Caco-2 (cell line): ENCODE results near the gene PKIG. TPM values are rescaled to one million over a fixed set of nuclear protein-coding genes. Genes with fewer than 3 reads are reported as not detected.

ENCODE experiments used
- BruUV-seq: library from RNA; stranded (reverse); fragments of 400-500 nt; replicated peaks from 2 replicates; lab custom pipeline; 2021; lab: Mats Ljungman, UMichigan
- CTCF ChIA-PET: fragments of 300-600 bp; sonication (Branson Sonifier 250); formaldehyde crosslinking; loops from one replicate; lab custom pipeline; 2022; ENCODE audit warnings: antibody characterized with exemption; lab: Charles Lee
- POLR2A ChIA-PET: fragments of 300-600 bp; sonication (Branson Sonifier 250); formaldehyde crosslinking; loops from one replicate; lab custom pipeline; 2022; ENCODE audit warnings: antibody characterized with exemption; lab: Charles Lee
- DNase-seq, 2 experiments: peaks; one replicate each; pipeline versions ENCODE4 v3.0.0 to v3.0.0-alpha.2; 2020 to 2022
- H3K27me3 ChIP-seq: replicated peaks from 2 replicates; pipeline ENCODE4 v1.6.0; 2011; ENCODE audit warnings: low read length; ENCODE audit not compliant: control insufficient read depth, insufficient read depth
- H3K36me3 ChIP-seq: 2 replicates; pipeline ENCODE4 v1.5.1; 2011; ENCODE audit warnings: low read length; ENCODE audit not compliant: control insufficient read depth, insufficient read depth
- H3K4me1 ChIP-seq: fragments of 250-450 bp; sonication (Bioruptor Pico); 2 replicates; pipeline ENCODE4 v1.5.1; 2020; ENCODE audit warnings: mild to moderate bottlenecking
- H3K4me3 ChIP-seq: 2 replicates; pipeline ENCODE4 v1.5.1; 2011; ENCODE audit warnings: low read depth, mild to moderate bottlenecking, control low read depth, low read length
- H3K9me3 ChIP-seq: fragments of 250-450 bp; sonication (Bioruptor Pico); 2 replicates; pipeline ENCODE4 v1.5.1; 2020; ENCODE audit warnings: mild to moderate bottlenecking, moderate library complexity
- H3K27ac Mint-ChIP-seq: one replicate; pipeline ENCODE4 v1.8.0; 2022; ENCODE audit warnings: mixed read lengths; ENCODE audit not compliant: unreplicated experiment
- H3K27me3 Mint-ChIP-seq: one replicate; pipeline ENCODE4 v1.8.0; 2022; ENCODE audit warnings: mixed read lengths; ENCODE audit not compliant: insufficient read depth, unreplicated experiment
- H3K36me3 Mint-ChIP-seq: one replicate; pipeline ENCODE4 v1.8.0; 2022; ENCODE audit warnings: mild to moderate bottlenecking, mixed read lengths; ENCODE audit not compliant: insufficient read depth, unreplicated experiment
- H3K4me1 Mint-ChIP-seq: one replicate; pipeline ENCODE4 v1.8.0; 2022; ENCODE audit warnings: low read depth, mixed read lengths; ENCODE audit not compliant: unreplicated experiment
- H3K4me3 Mint-ChIP-seq: one replicate; pipeline ENCODE4 v1.8.0; 2022; ENCODE audit warnings: mild to moderate bottlenecking, moderate library complexity, mixed read lengths; ENCODE audit not compliant: unreplicated experiment
- H3K9me3 Mint-ChIP-seq: one replicate; pipeline ENCODE4 v1.8.0; 2022; ENCODE audit warnings: mixed read lengths; ENCODE audit not compliant: unreplicated experiment
- intact Hi-C: fragments of 100-400 bp; cut with micrococcal nuclease; formaldehyde crosslinking; loops from one replicate; pipeline ENCODE4 v1.10.0; 2022; ENCODE audit not compliant: unreplicated experiment
- total RNA-seq: library from RNA; stranded (reverse); gene quantifications from 2 replicates; pipeline ENCODE4 v1.2.3, GENCODE V29; 2022
- TF ChIP-seq, protein P1 (sequence below), 2 experiments: fragments of 200-600 bp in 1 of 2; IDR thresholded peaks; 1 replicate in 1 of 2; 2 replicates in 1 of 2; pipeline versions ENCODE4 v1.5.1 to v1.8.0; 2011 to 2022; ENCODE audit warnings: antibody characterized with exemption in 1 of 2, control low read depth in 1 of 2, inconsistent platforms in 1 of 2, low read depth in 1 of 2, low read length in 1 of 2, mild to moderate bottlenecking in 1 of 2, moderate library complexity in 1 of 2; ENCODE audit not compliant: insufficient read depth in 1 of 2, severe bottlenecking in 1 of 2, unreplicated experiment in 1 of 2

PKIG gene
- total RNA-seq, 1 experiment from 2014 or later = 25.9 TPM

DNA sequence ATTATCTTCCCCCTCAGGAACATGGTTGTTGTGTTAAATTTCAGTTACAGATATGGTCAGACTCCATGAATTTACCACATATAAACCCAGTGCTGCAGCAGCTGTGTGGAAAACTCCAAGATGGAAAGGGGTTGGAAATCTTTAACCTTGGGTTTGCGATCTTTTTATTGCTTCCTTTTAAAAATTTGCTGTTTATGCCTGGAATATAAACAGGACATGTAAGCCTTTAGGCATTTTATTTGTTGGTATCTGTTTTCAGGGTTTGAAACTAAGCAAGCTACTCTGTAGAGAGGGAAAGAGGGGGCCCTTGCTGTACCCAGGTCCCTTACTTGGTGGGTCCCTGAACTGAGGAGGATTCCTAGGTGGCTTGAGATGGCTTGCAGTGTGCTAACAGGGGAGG is 778 bp downstream of the PKIG start:
- Histone ChIP-seq H3K4me3 (no peak overlapping the region), H3K27me3 (no peaks in the 10 kb centered on the region), H3K36me3 (peaks cover 1% of the 10 kb centered on the region; the same call in 1 of the 2 replicates), H3K9me3 (no peaks in the 10 kb centered on the region), H3K4me1 (peaks cover 15% of the 10 kb centered on the region; the same call in 1 of the 2 replicates)
- peaks cover 15% of the 10 kb centered on the region for H3K4me1 Mint-ChIP-seq
- ChIA-PET POLR2A (no interaction called here), CTCF (interaction anchor here (0.6 to 0.9 kb wide), 2 partner anchors 20 to 27 kb away, joined by 3 read pairs; no protein-coding TSS in a partner anchor)
- H3K27me3 Mint-ChIP-seq = no peaks in the 10 kb centered on the region
- no peak for DNase-seq
- H3K36me3 Mint-ChIP-seq = no peaks in the 10 kb centered on the region
- H3K9me3 Mint-ChIP-seq = peaks cover 7% of the 10 kb centered on the region
- TF ChIP-seq, protein P1, sequence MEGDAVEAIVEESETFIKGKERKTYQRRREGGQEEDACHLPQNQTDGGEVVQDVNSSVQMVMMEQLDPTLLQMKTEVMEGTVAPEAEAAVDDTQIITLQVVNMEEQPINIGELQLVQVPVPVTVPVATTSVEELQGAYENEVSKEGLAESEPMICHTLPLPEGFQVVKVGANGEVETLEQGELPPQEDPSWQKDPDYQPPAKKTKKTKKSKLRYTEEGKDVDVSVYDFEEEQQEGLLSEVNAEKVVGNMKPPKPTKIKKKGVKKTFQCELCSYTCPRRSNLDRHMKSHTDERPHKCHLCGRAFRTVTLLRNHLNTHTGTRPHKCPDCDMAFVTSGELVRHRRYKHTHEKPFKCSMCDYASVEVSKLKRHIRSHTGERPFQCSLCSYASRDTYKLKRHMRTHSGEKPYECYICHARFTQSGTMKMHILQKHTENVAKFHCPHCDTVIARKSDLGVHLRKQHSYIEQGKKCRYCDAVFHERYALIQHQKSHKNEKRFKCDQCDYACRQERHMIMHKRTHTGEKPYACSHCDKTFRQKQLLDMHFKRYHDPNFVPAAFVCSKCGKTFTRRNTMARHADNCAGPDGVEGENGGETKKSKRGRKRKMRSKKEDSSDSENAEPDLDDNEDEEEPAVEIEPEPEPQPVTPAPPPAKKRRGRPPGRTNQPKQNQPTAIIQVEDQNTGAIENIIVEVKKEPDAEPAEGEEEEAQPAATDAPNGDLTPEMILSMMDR (IDR thresholded peaks at IDR 0.05; ENCODE audit: insufficient read depth in 1 of 2, low read depth in 1 of 2, low read length in 1 of 2, severe bottlenecking in 1 of 2, unreplicated experiment in 1 of 2) = no peak
- no TSS peak for BruUV-seq
- no peak overlapping the region for H3K4me3 Mint-ChIP-seq
- H3K27ac Mint-ChIP-seq = no peak overlapping the region
- intact Hi-C loops = no loop called here

DNA sequence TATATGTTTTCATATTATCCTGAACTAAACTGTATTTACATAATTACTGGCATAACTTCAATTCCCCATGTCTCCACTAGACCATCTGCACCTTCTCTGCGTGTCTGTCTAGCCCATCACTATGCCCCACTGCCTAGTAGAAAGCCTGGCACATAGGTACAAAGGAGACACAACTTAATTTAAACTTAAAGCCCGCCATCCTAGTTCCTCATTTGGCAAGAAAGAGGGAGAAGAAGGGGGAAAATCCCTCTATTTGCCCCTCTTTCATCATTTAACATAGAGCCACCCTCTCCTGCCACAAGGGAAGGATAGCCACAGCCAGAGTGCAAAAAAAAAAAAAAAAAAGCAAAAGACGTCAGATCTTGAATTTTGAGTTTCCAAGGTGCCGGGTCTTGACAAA is 1.8 kb downstream of the PKIG start:
- no peaks in the 10 kb centered on the region for H3K36me3 Mint-ChIP-seq
- H3K27me3 Mint-ChIP-seq = no peaks in the 10 kb centered on the region
- BruUV-seq = no TSS peak
- peaks cover 18% of the 10 kb centered on the region for H3K4me1 Mint-ChIP-seq
- H3K9me3 Mint-ChIP-seq = no peaks in the 10 kb centered on the region
- no peak overlapping the region for H3K4me3 ChIP-seq
- DNase-seq = no peak
- TF ChIP-seq, protein P1 (IDR thresholded peaks at IDR 0.05; ENCODE audit: insufficient read depth in 1 of 2, low read depth in 1 of 2, low read length in 1 of 2, severe bottlenecking in 1 of 2, unreplicated experiment in 1 of 2) = no peak
- peaks cover 1% of the 10 kb centered on the region; the same call in 1 of the 2 replicates for H3K36me3 ChIP-seq
- intact Hi-C loops = no loop called here
- ChIA-PET POLR2A (no interaction called here), CTCF (no interaction called here)
- no peaks in the 10 kb centered on the region for H3K27me3 ChIP-seq
- no peak overlapping the region for H3K4me3 Mint-ChIP-seq
- peaks cover 21% of the 10 kb centered on the region for H3K4me1 ChIP-seq
- no peak overlapping the region for H3K27ac Mint-ChIP-seq
- H3K9me3 ChIP-seq = no peaks in the 10 kb centered on the region

DNA sequence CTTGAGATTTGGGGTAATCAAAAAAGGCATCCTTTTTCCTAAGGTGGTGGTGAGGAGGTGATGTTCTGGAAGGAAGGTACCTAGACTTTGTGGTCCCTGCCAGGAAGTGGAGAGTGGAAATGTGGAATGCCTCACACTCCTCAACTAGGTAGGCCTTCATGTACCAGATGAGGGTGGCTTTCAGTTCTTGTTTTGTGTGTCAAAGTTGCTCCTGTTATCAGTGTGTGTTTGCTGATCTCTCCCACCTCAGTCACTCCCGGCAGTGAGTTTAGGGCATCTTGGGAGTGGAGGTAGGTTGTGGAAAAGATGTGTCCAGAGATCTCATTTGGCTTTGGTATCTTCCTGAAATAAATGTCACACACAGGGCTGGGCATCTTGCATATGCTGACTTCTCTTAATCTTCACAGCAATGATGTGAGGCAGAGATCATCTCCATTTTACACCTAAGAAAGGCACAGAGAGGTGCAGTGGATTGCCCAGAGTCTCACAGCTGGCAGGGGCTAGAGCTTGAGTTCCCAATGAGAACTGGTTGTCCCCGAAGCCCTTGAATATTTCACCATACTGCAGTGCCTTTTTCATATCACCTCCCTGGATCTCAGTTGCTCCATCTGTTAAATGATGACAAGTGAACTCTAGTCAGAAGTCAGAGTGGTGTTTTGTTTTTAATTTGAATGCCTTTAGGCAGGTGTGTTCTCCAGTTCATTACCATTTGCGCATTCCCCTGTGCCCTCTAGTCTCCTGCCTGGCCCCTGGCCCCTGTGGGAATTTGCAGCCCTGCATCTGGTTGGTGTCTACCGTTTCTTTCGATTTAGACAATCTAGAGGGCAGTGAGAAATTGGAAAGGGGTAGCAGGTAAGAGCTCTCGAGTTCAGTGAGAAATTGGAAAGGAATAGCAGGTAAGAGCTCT is 2.9 kb downstream of the PKIG start:
- H3K36me3 Mint-ChIP-seq = no peaks in the 10 kb centered on the region
- intact Hi-C loops = no loop called here
- ChIA-PET POLR2A (interaction anchor here (0.6 kb wide), 1 partner anchor 269 kb away, joined by 3 read pairs; no protein-coding TSS in a partner anchor), CTCF (no interaction called here)
- no peak overlapping the region for H3K4me3 Mint-ChIP-seq
- no peak for DNase-seq
- no TSS peak for BruUV-seq
- Histone ChIP-seq H3K4me1 (peaks cover 32% of the 10 kb centered on the region), H3K9me3 (no peaks in the 10 kb centered on the region), H3K27me3 (no peaks in the 10 kb centered on the region), H3K36me3 (peaks cover 1% of the 10 kb centered on the region; the same call in 1 of the 2 replicates), H3K4me3 (no peak overlapping the region)
- H3K9me3 Mint-ChIP-seq = no peaks in the 10 kb centered on the region
- H3K27ac Mint-ChIP-seq = no peak overlapping the region
- H3K27me3 Mint-ChIP-seq = no peaks in the 10 kb centered on the region
- peaks cover 24% of the 10 kb centered on the region for H3K4me1 Mint-ChIP-seq
- TF ChIP-seq, protein P1 (IDR thresholded peaks at IDR 0.05; ENCODE audit: insufficient read depth in 1 of 2, low read depth in 1 of 2, low read length in 1 of 2, severe bottlenecking in 1 of 2, unreplicated experiment in 1 of 2) = no peak
